Neural cell (in vitro differentiated cells): ENCODE data around the gene DYRK4.

Experiments
- CTCF ChIP-seq: fragments of 450-650 bp; IDR thresholded peaks from 2 replicates; pipeline ENCODE4 v1.5.1; 2014; ENCODE audit warnings: antibody characterized with exemption, mild to moderate bottlenecking, moderate library complexity; ENCODE audit not compliant: poor library complexity, severe bottlenecking
- EP300 ChIP-seq: fragments of 450-650 bp; conservative IDR thresholded peaks from 2 replicates; pipeline ENCODE4 v1.6.1; 2014; ENCODE audit warnings: antibody characterized with exemption, mild to moderate bottlenecking, moderate library complexity; ENCODE audit not compliant: poor library complexity, severe bottlenecking
- EZH2 ChIP-seq: fragments of 200-600, 300-800 bp; shearing (Covaris generic), sonication (generic); IDR thresholded peaks from 2 replicates; pipeline ENCODE4 v1.6.1; 2014; ENCODE audit warnings: antibody characterized with exemption, low read length, borderline replicate concordance, mild to moderate bottlenecking; ENCODE audit not compliant: insufficient read depth, poor library complexity, severe bottlenecking
- MXI1 ChIP-seq: fragments of 450-650 bp; conservative IDR thresholded peaks from 2 replicates; pipeline ENCODE4 v1.6.1; 2014; ENCODE audit warnings: antibody characterized with exemption, mild to moderate bottlenecking; ENCODE audit not compliant: poor library complexity, severe bottlenecking
- POLR2AphosphoS5 ChIP-seq: IDR thresholded peaks from 2 replicates; pipeline ENCODE4 v1.6.1; 2012
- RAD21 ChIP-seq: fragments of 450-650 bp; conservative IDR thresholded peaks from 2 replicates; pipeline ENCODE4 v1.6.1; 2014; ENCODE audit warnings: antibody characterized with exemption, mild to moderate bottlenecking, moderate library complexity
- REST ChIP-seq: IDR thresholded peaks from 2 replicates; pipeline ENCODE4 v1.6.1; 2012; ENCODE audit warnings: borderline replicate concordance
- SMC3 ChIP-seq: fragments of 450-650 bp; conservative IDR thresholded peaks from 2 replicates; pipeline ENCODE4 v1.6.1; 2014; ENCODE audit warnings: antibody characterized with exemption, mild to moderate bottlenecking, moderate library complexity; ENCODE audit not compliant: poor library complexity
- TAF1 ChIP-seq: IDR thresholded peaks from 2 replicates; pipeline ENCODE4 v1.6.1; 2012; ENCODE audit warnings: low read depth

GRCh38 chr12:4566474-4566873, 4.5 kb downstream of the DYRK4 start:
- TF ChIP-seq CTCF: no peak
- TF ChIP-seq TAF1: no peak
- no peak for TF ChIP-seq POLR2AphosphoS5
- no peak for TF ChIP-seq EZH2
- TF ChIP-seq SMC3: no peak
- no peak for TF ChIP-seq RAD21
- no peak for TF ChIP-seq EP300
- TF ChIP-seq MXI1: no peak
- no peak for TF ChIP-seq REST
